NCI-H1694 (cell line): ENCODE measurements around the gene CMC2.

Experiments used
- DNase-seq: peaks from one replicate; lab custom pipeline; 2025; lab: John Stamatoyannopoulos, UW

The CMC2 gene

GRCh38 chr16:80924372-80924978 is 82.2 kb downstream of the CMC2 start:
- no peak for DNase-seq

GRCh38 chr16:80923356-80923755 is 83.3 kb downstream of the CMC2 start:
- no peak for DNase-seq
